Right ventricle myocardium inferior (tissue), 1 donor: ENCODE data around the gene LRFN5. TPM values are rescaled to one million over a fixed set of nuclear protein-coding genes. Genes with fewer than 3 reads are reported as not detected.
"Not testable (repeated sequence)": the region's sequence is repeated elsewhere in the genome, so short reads cannot be mapped to it uniquely, and the experiment has no call there.

Experiments used
- ATAC-seq: fragments of 200-7000 bp; cut with Tn5 transposase; one replicate; pipeline ENCODE4 v1.9.1; 2020; ENCODE audit warnings: mild to moderate bottlenecking, moderate library complexity
- DNase-seq: peaks from one replicate; pipeline ENCODE4 v3.0.0; 2021; ENCODE audit errors: missing footprints
- intact Hi-C: fragments of 100-400 bp; cut with DNase I; formaldehyde crosslinking; loops from one replicate; pipeline ENCODE4 v1.11.0; 2022
- long read RNA-seq: library from polyadenylated mRNA; unstranded; transcript quantifications from one replicate; pipeline ENCODE4 v2.0.0, GENCODE V29; 2021
- total RNA-seq: library from RNA; stranded (reverse); fragmentation: NEBNext Ultra II Directional; extraction: Animal tissue kit (Norgen Biotek cat#: 25700); gene quantifications from one replicate; pipeline ENCODE4 v1.2.1, GENCODE V29; 2021
- donor health status: DM: no; HTN: yes; CAD: no; lungs with severe emphysema.

The LRFN5 gene
- total RNA-seq = 0.81 TPM
- long read RNA-seq = 0 reads

- intact Hi-C loops = no loop called here
- DNase-seq (peak; percentile 68), ATAC-seq (peak; percentile 68)
Observed at GRCh38 chr14:41606532-41607303, at the start of gene LRFN5. LRFN5 (plus strand) TSS chr14:41606876.

- intact Hi-C loops = no loop called here
- no peak for ATAC-seq
- DNase-seq = no peak
Observed at GRCh38 chr14:41558490-41558889, 48.2 kb upstream of the LRFN5 start.

GRCh38 chr14:41566864-41567263, 39.8 kb upstream of the LRFN5 start:
- intact Hi-C loops, ATAC-seq, DNase-seq: not testable (repeated sequence)

DNA sequence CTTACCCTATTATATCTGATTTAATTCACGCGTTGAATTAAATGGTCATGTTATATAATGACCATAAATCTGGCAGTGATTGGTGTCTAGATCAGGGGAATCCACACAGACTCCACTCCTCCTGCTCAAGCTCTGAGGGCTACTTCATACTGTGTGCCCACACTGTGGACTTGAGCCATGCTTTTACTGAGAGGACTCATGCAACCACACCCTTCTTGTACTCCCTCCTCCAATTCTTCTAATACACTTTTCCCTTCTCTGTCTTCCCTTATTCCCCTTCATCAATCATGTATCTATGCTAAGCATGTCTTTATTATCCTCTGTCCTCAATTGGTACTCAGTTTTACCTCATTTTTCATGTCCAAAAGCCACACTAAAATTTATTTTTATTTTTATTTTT, 37.7 kb upstream of the LRFN5 start:
- ATAC-seq (no peak), DNase-seq (no peak)
- intact Hi-C loops = no loop called here

GRCh38 chr14:41570415-41571155, 36.1 kb upstream of the LRFN5 start:
- DNase-seq (no peak), ATAC-seq (no peak)
- intact Hi-C loops = no loop called here

DNA sequence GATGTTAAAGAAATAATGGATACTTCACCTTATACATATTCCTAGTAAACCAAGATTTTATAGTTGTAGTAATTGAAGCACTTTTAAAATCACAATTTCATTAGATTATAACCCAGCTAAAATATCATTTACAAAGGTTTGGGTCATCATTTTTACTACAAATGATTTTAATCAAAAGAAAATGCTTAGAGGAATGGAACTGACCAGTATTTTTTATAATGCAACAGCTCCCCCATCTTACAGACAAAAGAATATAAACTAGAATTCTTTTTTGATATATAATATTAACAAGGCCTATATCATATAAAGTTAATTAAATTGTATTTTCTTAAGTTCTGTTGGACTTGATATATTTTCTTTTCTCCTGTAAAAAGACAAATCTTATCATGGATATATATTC, 20.4 kb upstream of the LRFN5 start:
- intact Hi-C loops = no loop called here
- DNase-seq (no peak), ATAC-seq (no peak)

GRCh38 chr14:41597647-41598046, 9.0 kb upstream of the LRFN5 start:
- ATAC-seq = no peak
- intact Hi-C loops = no loop called here
- no peak for DNase-seq

DNA sequence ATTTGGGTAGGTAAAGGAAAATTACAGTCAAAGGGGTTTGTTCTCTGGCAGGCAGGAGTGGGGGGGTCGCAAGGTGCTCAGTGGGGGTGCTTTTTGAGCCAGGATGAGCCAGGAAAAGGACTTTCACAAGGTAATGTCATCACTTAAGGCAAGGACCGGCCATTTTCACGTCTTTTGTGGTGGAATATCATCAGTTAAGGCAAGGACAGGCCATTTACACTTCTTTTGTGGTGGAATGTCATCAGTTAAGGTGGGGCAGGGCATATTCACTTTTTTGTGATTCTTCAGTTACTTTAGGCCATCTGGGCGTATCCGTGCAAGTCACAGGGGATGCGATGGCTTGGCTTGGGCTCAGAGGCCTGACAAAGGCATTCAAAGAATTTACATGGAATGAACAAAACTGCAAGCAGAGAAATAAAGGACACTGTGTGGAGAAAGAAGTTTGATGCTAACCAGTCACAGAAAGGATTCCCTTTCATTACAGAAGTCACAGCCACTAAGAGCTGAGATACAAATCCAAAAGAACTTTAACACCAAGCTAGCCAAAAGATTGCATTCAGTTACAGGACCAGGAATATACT, 6.8 kb upstream of the LRFN5 start:
- DNase-seq, intact Hi-C loops, ATAC-seq: not testable (repeated sequence)

DNA sequence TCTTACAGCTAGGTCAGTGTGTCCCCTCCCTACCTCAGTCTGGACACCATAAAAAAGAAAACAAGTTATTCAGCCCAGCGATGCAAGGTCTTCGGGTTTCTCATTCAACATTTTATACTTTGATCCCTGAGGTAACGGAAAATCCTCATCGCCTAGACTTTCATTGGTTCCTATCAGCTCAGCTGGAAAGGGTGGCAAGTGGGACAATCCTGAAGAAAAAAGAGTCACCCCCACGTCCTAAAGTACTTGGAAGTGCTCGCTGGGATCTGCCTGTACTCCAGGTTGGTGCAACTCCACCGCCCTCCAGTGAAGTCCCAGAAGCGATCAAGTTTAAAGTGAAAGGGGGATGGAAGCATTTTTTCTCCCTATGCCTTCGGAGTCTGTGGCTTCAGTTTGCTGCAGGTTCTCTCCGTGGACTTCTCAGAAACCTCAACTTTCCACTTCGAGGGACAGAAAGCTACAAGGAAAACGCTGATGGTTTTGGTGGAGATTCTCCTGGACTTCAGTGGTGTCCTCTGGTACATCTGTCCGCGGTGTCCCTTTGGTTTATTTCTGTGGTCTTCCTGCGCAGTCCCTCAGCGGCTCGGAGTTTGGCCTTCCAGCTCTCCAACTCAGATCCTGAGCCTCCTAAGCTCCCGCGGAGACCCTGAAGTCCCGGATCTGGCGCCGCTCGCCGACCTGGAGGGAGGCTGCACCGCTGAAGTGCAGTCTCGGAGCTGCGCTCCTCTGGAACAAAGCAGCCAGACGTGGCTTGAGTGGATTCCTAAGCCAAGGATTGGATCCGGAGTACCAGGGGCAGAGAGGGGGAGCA, 1.8 kb upstream of the LRFN5 start:
- ATAC-seq (peak; percentile 53), DNase-seq (peak; percentile 74)
- intact Hi-C loops = no loop called here

DNA sequence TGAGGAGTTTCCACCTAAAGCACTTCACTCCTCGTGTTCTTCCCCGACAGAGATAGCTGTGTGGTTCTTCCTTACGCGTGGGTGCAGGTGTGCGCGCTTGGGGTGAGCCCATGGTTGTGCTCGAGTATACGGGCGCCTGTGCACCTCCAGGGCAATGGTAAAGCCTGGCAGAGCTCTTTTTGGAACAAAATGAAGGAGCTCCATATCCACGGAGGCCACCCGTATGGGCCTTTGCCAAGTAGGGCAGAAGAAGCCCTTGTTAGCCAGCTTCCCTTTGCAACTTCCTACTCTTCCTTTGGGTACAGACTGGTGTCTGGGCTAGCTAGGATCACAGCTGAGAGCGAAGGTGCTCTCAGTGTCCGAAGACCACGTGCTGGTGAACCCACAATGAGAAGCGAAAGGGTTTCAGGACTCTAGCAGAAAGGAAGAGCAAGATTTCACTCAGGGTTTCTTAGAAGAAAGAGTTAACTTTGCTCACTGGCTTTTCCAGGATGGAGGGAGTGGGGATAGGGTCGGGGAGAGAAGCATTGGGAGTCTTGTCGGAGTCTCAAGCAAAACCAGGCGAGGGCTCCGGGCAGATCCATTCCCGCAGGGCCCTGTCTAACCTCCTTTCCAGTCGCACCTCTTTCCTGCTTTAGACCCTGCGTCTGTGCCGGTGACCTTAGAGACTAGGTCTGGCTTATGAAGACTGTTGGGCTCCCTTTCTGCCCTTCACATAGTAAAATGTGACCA, 960 bp upstream of the LRFN5 start:
- DNase-seq (no peak), ATAC-seq (no peak)
- intact Hi-C loops = no loop called here

- no peak for ATAC-seq
- DNase-seq = no peak
- intact Hi-C loops = no loop called here
Observed at GRCh38 chr14:41606282-41606531, 469 bp upstream of the LRFN5 start.

DNA sequence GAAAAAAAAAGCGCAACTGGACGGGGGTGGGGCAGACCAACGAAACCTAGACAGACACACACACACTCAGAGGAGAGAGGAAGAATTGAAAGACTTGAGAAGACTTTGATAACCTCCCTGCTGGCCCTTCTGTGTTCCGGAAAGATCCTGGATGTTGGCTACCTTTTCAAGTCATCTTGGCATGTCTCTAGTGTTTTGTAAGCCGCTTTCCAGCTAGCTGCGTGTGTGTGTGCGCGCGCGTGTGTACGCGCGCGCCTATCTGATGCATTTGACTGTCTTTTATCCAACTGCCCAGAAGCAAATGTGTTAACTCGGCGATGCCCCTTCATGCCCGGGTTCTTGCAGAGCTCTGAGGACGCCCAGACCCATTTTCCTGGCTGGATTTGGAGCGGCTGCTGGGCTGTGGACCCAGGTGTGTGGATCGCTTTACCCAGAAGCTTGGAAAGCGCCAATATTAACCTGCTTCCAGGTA, 664 bp downstream of the LRFN5 start:
- no peak for DNase-seq
- ATAC-seq = no peak
- intact Hi-C loops = no loop called here

DNA sequence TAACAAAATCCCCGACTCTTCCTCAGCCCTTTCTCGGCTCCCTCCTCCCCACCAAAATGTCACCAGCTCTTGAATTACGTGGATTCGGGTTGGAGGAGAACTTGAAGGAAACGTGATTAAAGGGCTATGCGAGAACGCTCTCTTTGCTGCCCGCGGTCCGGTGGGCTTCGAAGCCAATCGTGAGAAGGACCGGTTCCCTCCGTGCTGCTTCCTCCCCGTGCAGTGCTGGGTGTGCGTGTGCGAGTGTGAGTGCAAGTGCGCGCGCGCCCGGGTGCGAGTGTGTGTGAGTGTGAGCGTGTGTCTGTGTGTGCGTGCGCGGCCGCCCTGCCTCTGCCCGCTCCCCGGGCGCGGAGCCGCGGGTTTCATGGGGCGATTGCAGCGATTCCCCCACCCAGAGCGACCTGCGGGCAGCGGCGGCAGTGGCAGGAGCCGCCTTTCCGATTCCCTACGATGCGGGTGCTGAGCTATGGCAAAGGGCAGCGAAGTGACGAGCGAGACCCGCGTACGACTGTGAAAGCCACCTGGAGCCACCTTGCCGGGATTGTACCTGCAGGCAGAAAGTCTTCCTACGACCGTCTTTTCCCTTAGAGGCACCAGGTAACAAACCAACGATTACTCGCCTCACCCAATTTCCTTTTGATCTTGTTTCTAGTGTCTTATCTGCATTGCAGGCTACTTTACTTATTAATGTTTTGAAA, 1.4 kb downstream of the LRFN5 start:
- DNase-seq (no peak), ATAC-seq (no peak)
- intact Hi-C loops = no loop called here

DNA sequence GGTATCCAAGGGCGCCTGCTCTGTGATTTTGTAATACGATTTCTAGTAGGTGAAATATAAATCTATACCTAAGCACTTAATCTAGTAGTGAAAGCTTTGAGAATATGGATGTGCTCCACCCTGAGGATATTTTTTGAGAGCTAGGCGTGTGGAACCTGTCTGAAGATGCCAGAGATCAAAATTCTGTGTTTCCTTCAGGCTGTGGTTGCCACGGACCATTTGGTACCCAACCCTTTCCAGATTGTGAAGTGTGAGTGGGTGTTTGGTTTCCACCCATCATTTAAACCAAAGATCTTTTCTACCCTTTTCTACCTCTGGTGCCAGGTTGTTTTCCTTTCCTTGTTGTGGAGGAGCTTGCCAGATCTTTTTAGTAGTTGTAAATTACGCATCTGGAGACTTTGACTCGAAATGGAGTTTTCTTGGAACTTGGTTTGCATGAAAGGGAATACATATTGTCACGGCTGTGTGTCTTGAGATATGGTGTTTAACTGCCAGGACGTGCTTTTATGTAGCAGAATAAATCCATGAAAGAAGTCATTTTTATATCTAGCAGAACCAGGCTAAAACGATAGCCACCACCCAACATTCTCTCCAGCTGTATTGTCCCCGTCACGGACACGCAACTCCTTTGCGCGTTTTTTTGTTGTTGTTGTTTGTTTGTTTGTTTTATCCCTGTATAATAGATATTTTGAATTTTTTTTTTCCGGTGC, 2.2 kb downstream of the LRFN5 start:
- no peak for ATAC-seq
- no peak for DNase-seq
- intact Hi-C loops = no loop called here

DNA sequence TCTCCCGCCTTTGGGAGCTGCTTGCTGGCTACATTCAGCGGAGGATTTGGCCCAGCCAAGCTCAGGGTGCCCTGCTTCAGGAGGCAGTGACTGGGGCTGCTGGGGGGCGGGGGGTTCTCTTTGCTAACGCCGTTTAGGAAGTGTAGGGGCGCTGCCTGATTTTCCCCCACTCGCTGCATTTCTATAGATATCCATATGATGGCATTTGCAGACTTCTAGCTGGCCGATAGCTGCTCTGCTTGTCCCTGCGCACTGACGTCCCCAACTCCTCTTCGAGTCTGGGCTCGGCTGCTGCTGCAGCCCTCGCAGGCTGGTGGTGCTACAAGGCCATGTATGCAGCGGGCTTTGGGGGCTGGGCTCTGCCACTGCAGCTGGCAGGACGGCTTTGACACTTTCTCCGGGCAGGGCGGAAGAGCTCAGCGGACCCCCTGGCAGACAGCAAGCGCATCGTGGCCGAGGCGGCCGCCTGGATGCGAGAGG, 3.1 kb downstream of the LRFN5 start:
- intact Hi-C loops = no loop called here
- DNase-seq (peak; percentile 77), ATAC-seq (peak; percentile 67)

DNA sequence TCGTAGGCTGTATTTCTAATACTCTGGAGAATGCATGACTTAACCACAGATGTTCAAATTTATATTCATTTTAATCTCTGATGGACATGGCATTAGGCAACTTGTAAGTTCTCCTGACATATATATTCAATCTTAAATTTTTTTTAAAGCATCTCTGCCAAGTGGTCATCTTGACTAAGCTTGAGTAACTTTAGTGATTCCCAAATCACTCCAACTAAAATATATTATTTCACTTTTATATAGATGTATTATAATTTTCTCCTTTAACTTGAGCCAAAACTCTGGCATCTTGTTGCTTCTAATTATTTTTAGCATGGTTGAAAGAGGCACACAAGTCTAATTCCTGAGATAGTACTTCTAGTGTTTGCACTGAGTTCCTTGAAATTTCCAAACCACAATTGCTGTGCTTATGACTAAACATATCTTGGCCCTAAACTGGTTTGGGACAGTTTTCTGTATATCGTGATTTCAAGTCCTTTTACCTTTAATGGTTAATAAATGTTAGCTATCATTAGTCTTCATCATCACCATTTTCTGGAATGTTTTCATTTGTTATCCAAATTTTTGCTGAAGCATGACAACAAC, 8.4 kb downstream of the LRFN5 start:
- intact Hi-C loops = no loop called here
- DNase-seq (no peak), ATAC-seq (no peak)

DNA sequence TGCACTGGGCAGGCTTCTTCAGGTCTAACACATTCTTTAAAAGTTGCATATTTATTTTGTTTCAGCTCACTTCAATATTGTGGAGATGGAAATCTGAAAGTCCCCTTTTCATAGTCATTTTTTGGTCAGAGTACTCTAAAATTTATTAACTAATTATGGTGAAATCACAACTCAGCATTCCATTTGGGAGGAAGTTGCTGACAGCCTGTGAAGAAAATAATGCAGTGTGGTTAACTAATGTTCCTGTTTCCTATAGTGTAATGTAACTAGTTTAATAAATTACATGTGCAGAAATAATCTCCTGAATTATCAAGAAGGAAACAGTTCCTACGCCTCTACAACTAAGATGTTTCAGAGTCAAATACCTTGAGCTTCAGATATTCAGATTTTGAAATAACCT, 17.1 kb downstream of the LRFN5 start:
- no peak for ATAC-seq
- intact Hi-C loops = no loop called here

More for the DNA sequence above, 17.1 kb downstream of the LRFN5 start:
- no peak for DNase-seq
